Globus pallidus (tissue), 1 donor: ENCODE results near the gene MRPS7.
A peak's percentile ranks its signal among the peaks of the same experiment; 100 is the strongest.

Source experiments
- DNase-seq: peaks from one replicate; pipeline ENCODE4 v3.0.0-alpha.2; 2015; ENCODE audit warnings: low spot score

MRPS7 gene

DNA sequence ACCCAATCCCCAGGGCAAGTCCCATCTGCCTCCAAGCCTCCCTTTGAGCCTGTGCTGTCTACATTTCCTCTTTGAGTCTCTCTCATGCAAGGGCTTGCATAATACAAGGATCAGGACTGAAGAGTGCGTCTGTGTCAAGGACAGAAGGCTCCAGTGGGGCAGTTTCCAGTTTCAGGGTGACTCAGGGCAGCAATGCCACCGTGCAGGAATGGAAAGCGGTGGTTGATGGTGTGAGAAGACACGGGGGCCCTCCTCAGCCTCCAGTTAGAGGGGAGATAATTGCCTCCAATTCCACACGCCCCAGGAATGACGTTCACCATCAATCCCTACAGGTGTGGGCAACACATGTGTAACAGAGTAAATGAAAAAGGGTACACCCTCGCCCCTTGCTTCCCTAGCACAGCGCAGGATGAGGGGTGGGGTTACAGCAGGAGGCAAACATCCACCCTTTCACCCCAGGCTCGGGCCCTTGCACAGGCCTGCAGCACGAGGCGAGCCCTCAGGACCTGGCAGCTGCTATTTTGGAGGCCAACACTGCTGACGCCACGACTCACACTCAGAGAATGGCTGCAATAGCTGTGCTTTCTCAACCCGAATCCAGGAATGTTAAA is 52.4 kb downstream of the MRPS7 start:
- peak; percentile 57 for DNase-seq

DNA sequence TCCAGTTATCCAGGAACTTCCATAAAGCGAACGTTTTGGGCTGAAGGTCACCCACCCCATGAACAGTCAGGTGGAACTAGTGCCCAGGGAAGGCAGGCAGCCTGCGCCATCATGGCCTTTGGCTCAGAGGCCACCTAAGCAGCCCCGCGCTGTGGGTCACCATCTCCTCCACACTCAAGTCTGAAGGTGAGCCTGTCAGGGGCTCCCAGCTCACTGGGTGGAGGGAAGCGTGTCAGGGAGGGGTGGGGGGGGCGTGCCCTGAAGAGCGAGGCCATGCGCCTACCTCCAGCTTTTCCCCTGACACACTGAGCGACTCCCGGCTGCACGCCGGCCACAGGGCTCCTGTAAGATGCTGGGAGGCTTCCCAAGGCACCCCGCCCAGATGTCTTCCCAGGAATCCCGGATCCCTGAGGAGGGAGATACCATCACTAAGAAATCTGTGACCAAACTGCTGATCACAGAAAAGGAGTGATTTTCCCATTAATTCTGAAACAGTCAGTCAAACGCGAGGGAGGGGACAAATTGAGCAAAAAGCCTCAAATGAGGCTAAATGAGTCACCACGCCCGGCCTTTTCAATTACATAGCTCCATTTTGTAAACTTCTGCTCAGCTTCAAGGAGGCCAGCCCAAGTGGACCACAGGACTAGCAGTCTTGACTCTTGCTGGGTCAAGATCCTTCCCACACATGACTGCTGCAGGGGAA is 54.0 kb downstream of the MRPS7 start:
- no peak for DNase-seq
